HG03457 (cell line): ENCODE results near the gene TCF25.

Experiments used
- ATAC-seq: cut with Tn5 transposase; IDR thresholded peaks from one replicate; pipeline ENCODE4 v1.9.1; 2021; ENCODE audit warnings: moderate number of reproducible peaks; ENCODE audit not compliant: unreplicated experiment

Gene TCF25

DNA sequence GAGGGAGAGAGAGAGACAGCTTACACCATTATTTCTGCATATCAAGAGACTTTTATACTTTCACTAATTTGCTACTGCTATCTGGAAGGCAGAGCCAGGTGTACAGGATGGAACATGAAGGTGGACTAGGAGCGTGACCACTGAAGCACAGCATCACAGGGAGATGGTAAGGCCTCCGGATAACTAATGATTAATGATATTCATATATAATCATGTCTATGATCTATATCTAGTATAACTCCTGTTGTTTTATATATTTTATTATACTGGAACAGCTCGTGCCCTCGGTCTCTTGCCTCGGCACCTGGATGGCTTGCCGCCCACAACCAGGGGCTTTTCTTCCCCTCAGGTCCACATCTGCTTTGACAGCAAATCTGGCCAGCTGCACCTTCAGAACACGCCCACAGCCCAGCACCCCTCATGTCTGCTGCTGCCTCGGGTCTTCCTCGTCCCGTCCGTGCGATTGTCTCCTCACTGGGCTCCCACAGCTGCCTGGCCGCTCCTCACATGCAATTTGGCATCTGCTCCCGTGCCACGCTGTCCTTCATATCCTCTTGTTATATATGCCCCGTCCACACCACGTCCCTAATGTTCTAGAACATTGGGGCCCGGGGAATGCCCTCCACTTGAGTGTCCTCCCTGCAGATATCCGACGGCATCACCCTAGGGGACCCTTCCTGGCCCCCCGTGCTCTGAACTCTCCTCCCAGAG lies 64.9 kb downstream of the TCF25 start:
- ATAC-seq, result no peak

DNA sequence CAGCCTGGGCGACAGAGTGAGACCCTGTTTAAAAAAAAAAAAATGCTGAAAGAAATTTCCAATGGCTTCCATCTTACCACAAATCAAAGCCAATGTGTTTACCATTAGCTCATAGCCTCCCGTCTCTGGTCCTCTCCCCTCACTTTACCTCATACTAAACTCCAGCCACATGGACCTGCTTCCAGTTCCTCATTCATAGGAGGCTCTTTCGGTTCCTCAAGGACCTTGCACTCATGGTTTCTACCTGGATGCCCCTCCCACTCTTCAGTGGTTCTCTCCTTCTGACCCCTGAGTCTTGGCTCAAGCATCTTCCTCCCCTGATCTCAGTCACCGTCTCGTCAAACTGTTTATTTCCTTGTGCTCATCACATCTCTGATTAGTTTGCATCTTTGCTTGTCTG lies 71.4 kb downstream of the TCF25 start:
- no peak for ATAC-seq

DNA sequence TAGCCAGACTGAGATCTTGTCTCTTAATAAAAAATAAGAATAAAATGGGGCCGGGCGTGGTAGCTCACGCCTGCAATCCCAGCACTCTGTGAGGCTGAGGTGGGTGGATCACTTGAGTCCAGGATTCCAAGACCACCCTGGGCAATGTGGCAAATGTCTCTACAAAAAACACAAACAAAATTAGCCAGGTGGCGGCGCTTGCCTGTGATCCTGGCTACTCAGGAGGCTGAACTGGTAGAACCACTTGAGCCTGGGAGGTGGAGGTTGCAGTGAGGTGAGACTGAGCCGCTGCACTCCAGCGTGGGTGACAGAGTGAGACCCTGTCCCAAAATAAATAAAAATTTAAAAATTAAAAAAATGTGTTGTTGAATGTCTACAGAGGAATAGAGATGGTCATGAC lies 72.3 kb downstream of the TCF25 start:
- no peak for ATAC-seq

GRCh38 chr16:89946515-89946914 lies 73.1 kb downstream of the TCF25 start:
- no peak for ATAC-seq

GRCh38 chr16:89949121-89949742 lies 75.8 kb downstream of the TCF25 start:
- ATAC-seq, result no peak

GRCh38 chr16:89949756-89950155 lies 76.4 kb downstream of the TCF25 start:
- no peak for ATAC-seq

GRCh38 chr16:89951509-89951908 lies 78.1 kb downstream of the TCF25 start:
- ATAC-seq, result no peak

DNA sequence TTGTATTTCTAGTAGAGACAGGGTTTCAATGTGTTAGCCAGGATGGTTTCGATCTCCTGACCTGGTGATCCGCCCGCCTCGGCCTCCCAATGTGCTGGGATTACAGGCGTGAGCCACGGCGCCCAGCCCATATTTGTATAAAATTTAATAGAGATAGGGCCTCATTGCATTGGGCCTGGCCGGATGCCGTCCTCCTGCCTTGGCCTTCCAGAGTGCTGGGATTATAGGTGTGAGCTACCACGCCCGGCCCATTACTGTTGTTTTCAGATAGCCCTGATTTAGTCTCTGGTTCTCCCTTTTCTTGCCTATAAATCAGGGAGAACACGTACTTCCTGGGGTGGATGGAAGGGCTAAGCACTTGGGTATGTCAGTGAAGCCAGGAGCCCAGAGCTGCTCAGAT lies 78.7 kb downstream of the TCF25 start:
- no peak for ATAC-seq

GRCh38 chr16:89952551-89952950 lies 79.2 kb downstream of the TCF25 start:
- no peak for ATAC-seq

- no peak for ATAC-seq
These were observed 80.4 kb downstream of the TCF25 start for GRCh38 chr16:89953671-89954406.

DNA sequence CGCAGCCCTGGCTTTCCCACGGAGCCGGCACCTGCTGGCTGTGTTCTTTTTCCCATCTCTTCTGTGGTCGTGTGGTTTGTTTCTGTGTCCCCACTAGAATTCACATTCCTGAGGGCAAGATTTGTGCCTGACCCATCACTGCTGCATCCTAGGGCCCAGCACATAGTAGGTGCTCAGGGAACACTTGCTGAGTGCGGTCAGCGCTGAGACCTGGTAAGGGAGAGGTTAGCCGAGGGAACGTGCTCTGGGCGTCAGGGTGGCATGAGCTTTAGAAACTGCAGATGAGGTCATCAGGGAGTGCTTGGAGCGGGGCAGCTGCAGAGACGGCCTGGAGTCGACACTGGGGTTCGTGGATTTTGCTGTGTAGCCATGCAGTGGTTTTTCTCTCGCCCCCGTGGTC lies 81.1 kb downstream of the TCF25 start:
- no peak for ATAC-seq

GRCh38 chr16:89955001-89955685 lies 81.8 kb downstream of the TCF25 start:
- no peak for ATAC-seq

- no peak for ATAC-seq
These were observed 83.3 kb downstream of the TCF25 start for GRCh38 chr16:89956505-89957215.

GRCh38 chr16:89957216-89957785 lies 83.9 kb downstream of the TCF25 start:
- ATAC-seq, result no peak

DNA sequence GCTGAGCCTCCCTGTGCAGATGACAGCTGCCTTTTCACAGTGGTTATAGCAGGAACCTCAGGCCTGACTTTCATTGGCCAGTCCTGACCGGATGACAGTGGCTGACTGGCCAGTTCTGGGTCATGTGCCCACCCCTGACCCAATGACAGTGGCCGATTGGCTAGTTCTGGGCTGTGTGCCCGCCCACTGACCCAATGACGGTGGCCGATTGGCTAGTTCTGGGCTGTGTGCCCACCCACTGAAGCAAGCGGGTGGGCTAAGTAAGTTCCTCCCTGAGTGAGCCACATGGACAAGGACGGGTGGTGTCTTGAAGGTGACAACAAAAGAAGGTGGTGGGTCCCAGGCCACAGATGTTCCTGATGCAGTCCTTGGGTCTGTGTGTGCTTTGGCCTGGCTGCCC lies 84.7 kb downstream of the TCF25 start:
- ATAC-seq, result no peak

GRCh38 chr16:89958596-89958995 lies 85.2 kb downstream of the TCF25 start:
- no peak for ATAC-seq

- no peak for ATAC-seq
These were observed 87.6 kb downstream of the TCF25 start for GRCh38 chr16:89960966-89961365.
